HG02970 (cell line): ENCODE data around the gene ABCC12.
"Not testable (repeated sequence)": the region's sequence is repeated elsewhere in the genome, so short reads cannot be mapped to it uniquely, and the experiment has no call there.

Experiments used
- ATAC-seq: cut with Tn5 transposase; IDR thresholded peaks from one replicate; pipeline ENCODE4 v1.9.1; 2021; ENCODE audit warnings: mild to moderate bottlenecking, moderate library complexity, moderate number of reproducible peaks; ENCODE audit not compliant: unreplicated experiment, low FRiP score

Gene ABCC12

GRCh38 chr16:48155926-48156789, at the start of gene ABCC12:
TSS of gene ABCC12 (minus strand) at chr16:48155993. CDS start at chr16:48146424, 9,569 bp downstream.
- ATAC-seq = no peak

DNA sequence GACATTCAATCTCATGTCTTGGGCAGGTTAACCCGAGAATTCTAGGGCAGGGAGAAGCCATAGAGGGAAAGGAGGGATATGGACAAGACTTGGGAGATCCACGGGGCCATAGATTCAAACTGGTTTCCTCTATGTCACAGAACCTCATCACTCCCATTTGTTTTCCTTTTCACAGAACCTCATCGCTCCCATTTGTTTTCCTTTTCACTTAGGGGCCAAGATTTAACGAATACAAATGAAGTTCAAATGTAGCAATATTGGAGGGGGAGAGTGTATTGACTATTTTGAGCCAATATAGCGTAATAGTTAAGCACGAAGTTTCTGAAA, 49.0 kb upstream of the ABCC12 start:
- ATAC-seq = no peak

DNA sequence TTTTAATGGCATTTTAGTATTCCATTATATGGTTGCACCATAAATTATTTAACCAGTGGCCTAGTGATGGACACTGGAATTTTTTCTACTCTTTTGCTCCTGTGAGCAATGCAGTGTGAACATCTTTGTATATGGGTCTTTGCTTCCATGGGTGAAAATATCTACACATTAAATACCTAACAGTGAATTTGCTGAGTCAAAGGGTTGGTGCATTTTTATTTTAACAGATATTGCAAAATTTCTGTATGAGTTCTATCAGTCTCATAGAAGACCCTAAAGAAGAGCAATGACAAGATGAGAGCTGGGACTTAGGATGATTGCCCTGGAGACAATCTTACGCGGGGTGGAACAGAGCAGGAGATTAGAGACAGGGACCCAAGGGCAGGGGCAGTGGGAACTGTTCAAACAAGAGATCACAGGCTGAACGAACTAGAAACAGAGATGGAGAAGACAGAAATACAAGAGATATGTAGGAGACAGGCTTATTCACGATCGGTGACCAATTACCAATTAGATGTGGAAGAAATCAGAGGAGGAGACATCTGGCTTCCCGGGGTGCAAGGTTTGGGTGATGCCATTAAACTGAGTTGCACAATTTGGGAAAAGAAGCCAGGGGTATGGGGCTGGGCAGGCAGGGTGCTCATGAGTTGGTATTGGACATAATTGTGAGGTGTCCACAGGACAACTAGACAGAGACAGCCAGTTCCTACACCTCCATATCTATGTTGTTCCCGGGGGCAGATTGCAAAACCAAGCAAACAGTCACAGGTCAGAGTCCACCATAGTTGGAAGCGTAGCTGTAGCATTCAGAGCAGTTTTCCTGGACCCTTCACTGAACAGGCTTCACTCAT, 48.4 kb upstream of the ABCC12 start:
- ATAC-seq = no peak

GRCh38 chr16:48201515-48202201, 45.9 kb upstream of the ABCC12 start:
- ATAC-seq = no peak

GRCh38 chr16:48197294-48197693, 41.5 kb upstream of the ABCC12 start:
- ATAC-seq = no peak

DNA sequence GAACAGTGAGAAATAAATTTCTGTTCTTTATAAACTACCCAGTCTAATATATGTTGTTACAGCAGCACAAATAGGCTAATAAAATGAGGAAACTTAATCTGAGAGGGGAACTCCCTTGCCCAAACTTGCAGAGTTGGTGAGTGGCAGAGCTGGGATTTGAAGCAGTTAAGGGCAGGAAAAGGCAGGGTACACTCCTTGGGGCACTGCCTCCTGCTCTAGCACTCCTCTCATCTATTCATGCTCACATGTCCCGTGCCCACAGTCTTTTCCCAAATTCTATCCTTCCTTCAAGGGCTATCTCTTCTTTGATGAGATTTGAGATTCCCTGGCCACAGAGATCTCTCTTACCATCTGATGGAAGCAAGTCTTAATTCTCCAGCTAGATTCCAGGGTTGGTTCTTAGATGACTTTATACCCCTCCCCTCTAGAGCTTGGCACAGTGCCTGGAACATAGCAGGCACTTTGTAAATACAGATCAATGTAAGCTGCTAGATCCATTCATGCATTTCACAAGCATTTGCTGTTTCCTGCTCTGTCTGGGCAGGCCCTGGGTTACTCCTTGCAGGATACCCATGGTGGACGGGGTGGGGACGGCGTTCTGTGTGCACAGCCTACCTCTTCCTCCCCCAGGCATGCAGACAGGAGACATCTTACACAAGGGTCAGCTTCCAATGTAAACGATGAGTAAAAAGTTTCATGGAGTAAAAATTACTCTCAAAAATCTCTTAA, 39.2 kb upstream of the ABCC12 start:
- ATAC-seq = no peak

GRCh38 chr16:48193846-48194245, 38.1 kb upstream of the ABCC12 start:
- ATAC-seq = no peak

DNA sequence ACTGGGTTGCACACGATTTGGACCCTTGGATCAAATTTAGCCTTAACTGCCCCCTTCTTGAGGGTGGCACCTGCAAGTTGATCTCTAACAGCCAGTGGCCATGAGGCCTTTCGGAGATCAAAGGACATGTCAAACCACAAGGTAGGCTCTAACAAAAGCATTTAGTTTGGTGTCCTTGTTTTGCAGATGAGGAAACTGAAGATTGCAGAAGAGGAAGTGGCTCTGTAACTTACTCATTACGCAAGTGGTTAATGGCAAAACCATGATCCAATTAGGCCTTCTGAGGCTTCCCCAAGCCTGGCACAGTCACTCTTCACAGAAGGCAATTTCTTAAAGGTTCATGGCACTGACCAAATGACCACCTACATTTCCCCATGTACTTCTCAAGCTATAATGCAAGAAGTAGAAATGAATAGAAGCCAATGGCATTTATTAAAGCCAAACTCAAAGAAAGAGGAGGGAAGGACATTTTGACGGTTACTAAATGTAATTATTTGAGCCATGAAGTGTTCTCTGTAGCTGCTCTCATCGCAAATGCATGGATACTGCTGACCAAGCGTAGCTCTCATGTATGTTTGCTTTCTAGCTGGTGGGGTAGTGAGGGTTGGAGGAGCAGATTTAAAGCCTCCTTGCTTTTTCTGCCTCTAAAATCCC, 32.8 kb upstream of the ABCC12 start:
- ATAC-seq = no peak

GRCh38 chr16:48187779-48188178, 32.0 kb upstream of the ABCC12 start:
- no peak for ATAC-seq

DNA sequence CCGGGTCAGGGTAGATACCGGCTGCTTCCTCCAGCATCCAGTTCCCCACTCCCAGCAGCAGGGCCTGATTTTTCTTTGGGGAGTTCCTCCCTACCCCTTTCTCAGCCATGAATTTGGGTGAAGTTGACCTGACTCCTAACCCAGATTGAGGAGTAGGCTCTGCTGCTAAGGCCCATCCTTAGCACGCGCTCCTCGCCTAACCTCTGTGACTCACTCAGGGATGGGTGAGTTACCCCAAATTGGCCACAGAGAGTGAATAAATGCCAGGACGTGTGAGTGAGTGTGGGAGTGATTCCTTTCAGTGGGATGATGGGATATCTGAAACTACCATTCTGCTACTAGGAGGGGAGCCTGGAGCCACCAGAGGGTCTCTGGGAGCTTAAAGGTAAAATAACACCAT, 28.9 kb upstream of the ABCC12 start:
- ATAC-seq = no peak

GRCh38 chr16:48182979-48183537, 27.3 kb upstream of the ABCC12 start:
- no peak for ATAC-seq

- not testable (repeated sequence) for ATAC-seq
Measured at GRCh38 chr16:48181746-48182520, 26.1 kb upstream of the ABCC12 start.

DNA sequence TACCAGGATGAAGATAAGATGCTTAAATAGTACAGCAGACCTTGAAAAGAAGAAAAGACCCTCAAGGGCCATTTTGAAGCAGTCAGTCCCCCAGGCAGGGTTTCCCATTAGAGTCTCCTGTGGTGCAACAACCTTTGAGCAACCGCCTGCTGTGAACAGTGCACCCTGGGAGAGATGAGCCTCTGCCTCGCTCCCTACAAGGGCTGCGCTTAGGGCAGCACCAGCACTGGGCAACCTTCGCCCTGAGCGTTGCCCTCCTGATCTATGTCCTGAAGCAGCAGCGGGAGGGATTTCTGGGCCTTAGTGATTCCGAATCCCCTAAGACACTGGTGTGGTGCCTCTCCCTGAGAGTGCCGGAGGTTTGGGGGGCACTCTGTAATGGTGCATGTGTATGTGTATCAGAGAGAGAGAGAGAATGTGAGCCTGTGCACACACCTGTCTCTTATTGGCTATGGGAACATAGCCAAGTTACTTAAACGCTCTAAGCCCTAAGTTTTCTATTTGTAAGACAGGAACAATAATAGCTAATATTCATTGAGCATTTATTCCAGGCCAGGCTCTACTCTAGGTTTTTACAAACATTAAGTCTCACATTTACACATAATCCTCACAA, 25.2 kb upstream of the ABCC12 start:
- ATAC-seq = no peak

GRCh38 chr16:48176635-48177408, 21.0 kb upstream of the ABCC12 start:
- ATAC-seq = no peak

DNA sequence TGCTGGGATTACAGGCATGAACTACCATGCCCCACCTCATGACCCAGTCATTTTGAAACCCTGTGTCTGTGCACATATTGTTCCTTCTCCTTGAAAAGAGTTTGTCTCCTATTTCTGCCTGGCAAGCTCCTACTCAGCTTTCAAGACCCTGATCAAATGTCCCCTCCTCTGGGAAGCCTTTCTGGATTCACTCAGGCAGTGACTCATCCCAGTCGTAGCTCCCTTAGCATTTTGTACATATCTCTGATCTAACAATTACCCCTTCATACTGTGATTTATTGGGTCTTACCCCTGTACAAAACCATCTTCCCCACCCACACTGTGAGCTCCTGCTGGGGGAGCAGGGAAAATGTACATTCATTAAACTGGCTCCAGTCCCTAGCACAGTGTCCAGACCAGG, 18.1 kb upstream of the ABCC12 start:
- no peak for ATAC-seq

DNA sequence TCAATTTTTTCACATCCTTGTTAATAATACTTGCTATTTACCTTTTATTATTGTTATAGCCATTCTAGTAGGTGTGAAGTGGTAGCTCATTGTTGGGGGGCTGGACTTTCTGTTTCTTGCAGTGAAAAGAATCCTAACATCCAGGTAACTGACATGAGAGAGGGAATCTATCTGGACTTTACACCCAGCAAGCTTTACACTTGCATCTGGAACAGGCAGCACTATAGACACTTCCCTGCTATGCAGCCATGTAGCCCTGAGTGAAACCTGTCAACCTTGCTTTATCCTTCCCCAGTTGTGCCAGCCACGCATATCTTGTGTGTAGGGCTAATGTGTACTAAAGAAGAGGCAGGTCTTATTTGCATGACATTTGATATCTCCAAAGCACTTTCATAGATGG, 16.9 kb upstream of the ABCC12 start:
- no peak for ATAC-seq

- ATAC-seq = no peak
Measured at GRCh38 chr16:48169896-48170295, 14.1 kb upstream of the ABCC12 start.

GRCh38 chr16:48168075-48168474, 12.3 kb upstream of the ABCC12 start:
- no peak for ATAC-seq
